Measurements from ENCODE around the gene SLC1A2.

- no peak for TF ChIP-seq POLR2A (IDR thresholded peaks at IDR 0.05)
- TF ChIP-seq CTCF (IDR thresholded peaks at IDR 0.05) = no peak
Observed at GRCh38 chr11:35241531-35241930, 177.8 kb downstream of the SLC1A2 start.

Data from thyroid gland (tissue), 4 donors.